Left colon (tissue), 2 donors: ENCODE results near the gene PARG. TPM values are rescaled to one million over a fixed set of nuclear protein-coding genes. Genes with fewer than 3 reads are reported as not detected.
"Not testable (repeated sequence)": the region's sequence is repeated elsewhere in the genome, so short reads cannot be mapped to it uniquely, and the experiment has no call there.

Experiments
- ATAC-seq: fragments of 200-7000 bp; cut with Tn5 transposase; one replicate; pipeline ENCODE4 v1.9.1; 2020; ENCODE audit warnings: mild to moderate bottlenecking, moderate library complexity
- DNase-seq, 2 donors: peaks; one replicate each; pipeline ENCODE4 v3.0.0-alpha.2; 2020
- intact Hi-C, 2 donors: fragments of 100-400 bp; cut with DNase I in 1 of 2; cut with micrococcal nuclease in 1 of 2; formaldehyde crosslinking; loops; one replicate each; pipeline versions ENCODE4 v1.11.2 to v1.14.0; 2022; cut with DNase I, micrococcal nuclease
- long read RNA-seq: library from polyadenylated mRNA; unstranded; transcript quantifications from one replicate; pipeline ENCODE4 v2.0.0, GENCODE V29; 2021
- total RNA-seq, 2 donors: library from RNA; stranded (reverse); fragmentation: NEBNext Ultra II Directional; extraction: Animal tissue kit (Norgen Biotek cat#: 25700); gene quantifications; one replicate each; pipeline ENCODE4 v1.2.1, GENCODE V29; 2021
- donor health status: DM: no; HTN: no; CAD: no.
- donor health status: DM: yes; HTN: yes; CAD: no.

PARG gene
- 10 to 100 TPM; 25.5 to 31.6 TPM for total RNA-seq
- long read RNA-seq, partial matches to known transcripts: 4 of 22 reads
- long read RNA-seq, other reads (novel, unspliced or antisense): 18 of 22 reads

DNA sequence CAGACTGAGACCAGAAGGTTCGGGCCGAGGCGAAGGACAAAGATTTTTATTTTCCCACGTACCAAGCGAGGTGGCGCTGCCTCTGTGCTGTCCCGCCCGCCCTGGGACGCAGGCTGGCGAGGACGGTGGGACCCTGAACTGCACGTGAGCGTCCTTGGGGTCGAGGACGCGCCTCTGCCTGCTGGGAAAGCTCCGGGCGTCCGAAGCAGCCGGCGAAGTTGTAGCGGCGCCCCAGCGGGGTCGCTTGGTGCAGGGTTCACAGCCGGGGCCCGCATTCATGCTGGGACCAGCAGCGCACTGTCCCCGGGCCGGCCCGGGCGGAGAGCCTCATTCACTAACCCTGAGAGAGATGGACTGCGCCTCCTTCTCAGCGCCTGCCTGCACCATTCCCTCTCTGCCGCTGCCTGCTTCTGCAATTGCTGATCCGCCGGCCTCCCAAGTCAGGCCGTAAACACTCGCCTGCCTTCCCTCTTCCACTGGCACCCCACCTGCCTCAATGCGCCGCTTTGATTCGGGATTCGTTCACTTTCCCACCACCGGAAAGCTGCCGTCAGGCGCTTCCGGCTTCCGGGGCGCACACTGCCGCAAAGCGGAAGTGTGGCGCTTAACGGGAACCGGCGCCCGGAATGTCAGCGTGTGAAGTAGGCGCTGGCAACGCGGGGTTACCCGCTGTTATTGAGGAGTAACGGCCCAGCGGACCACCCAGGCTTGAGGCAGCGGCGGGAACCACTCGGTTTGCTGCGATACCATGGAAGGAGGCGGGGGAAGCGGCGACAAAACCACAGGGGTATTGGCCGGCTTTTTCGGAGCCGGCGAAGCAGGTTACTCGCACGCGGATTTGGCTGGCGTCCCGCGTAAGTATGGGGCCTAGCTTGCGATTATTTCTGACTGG lies at the start of gene PARG, which contains the start of gene TIMM23B:
TSS of gene PARG (minus strand) at position 581 of the 892 bp plus-strand sequence. CDS start at position 279, 302 bp downstream.
TSS of gene TIMM23B (plus strand) at position 607 of the 892 bp plus-strand sequence. CDS start at position 749, 142 bp downstream.
- intact Hi-C loops: not testable (repeated sequence)
- ATAC-seq (peak; percentile 95), DNase-seq (peak; percentile 69 to 84)

DNA sequence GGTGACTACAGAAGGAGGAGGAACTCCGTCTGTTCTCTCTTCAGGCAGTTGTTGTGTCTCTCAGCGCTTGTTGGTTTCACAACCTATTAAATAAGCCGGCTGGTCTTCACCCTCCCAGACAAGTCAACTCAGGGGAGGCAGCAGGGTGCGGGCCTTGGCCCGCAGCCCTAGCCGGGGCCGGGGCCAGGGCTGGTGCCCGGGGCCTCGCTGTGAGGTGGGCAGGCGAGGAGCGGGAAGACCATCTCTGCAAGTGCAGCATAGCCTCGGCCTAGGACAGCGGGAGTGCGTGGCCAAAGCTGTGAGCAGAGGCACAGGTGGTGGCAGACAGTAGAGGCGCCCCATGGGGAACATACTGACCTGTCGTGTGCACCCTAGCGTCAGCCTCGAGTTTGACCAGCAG lies 46.5 kb upstream of the PARG start, which contains the start of gene AGAP6:
TSS of gene AGAP6 (plus strand) at position 31 of the 400 bp plus-strand sequence. CDS start at position 341, 310 bp downstream.
- ATAC-seq, DNase-seq, intact Hi-C loops: not testable (repeated sequence)

DNA sequence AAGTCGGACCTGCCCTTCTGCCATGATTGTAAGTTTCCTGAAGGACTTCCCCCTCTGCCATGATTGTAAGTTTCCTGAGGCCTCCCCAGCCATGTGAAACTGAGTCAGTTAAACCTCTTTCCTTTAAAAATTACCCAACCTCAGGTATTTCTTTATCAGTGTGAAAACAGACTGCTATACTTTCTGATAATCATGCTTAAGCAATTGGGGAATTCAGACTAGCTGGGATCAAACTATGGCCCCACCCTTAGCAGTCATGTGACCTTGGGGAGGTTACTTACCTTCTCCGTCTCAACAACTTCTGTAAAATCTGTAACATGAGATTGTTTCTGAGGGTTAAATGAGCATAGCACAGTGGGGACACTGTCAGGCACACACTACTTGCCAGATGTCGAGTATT lies 45.4 kb upstream of the PARG start:
- DNase-seq, ATAC-seq, intact Hi-C loops: not testable (repeated sequence)

DNA sequence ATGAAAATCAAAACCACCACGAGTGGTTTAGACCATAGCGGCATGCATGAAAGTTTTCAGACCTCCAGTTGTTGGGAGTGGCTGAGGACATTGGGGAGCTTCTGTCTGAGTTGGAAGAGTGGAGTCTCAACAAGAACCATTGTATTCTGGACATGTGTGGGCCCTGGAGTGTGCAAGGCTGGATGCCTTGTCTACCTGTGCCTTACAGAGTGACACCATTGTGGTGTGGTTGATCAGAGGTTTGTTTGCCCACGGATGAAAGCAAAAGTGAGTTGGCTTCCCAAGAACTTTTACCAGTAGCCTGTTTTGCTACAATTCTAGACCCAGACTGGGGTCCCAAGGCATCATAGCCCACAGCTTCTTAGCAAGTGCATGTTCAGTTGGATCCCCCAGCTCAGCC lies 35.9 kb upstream of the PARG start:
- DNase-seq, intact Hi-C loops, ATAC-seq: not testable (repeated sequence)

DNA sequence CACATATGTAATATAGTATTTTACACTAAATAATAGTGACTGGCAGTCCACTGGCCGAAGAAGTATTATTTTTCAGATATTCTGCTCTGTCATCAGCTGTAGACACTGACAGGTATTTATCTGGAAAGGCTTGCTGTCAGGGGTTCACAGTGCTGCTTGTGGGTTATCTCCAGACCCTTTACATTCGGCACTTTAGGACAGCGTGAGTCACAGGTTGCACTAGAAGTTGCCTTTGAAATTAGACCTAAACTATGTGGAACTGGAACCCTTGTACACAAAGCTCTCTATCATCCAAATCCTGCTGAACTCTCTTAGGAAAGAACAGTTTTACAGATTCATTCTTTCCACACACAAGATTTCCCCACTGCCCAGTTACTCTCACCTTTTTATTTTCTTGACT lies 30.3 kb upstream of the PARG start:
- intact Hi-C loops: not testable (repeated sequence)

DNA sequence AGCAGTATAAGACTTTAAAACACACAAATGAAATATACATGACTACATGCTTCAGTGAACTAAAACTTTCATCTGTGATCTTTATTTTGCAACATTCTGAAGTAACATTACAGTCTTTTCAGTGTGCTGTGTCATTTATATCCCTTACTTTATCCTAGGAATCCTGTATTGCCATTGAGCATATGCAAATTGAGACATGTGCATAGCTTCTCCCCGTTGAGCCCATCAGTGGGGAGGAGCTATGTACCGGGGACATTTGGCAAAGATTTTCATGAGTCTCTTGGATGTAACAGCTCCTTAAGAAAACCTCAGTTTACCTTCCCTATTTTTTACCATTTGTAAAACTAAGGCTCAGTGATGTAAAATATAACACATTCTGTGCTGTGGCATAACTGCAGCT lies 29.6 kb upstream of the PARG start:
- ATAC-seq, DNase-seq, intact Hi-C loops: not testable (repeated sequence)

More for the DNA sequence above, 30.3 kb upstream of the PARG start:
- DNase-seq, ATAC-seq: not testable (repeated sequence)

DNA sequence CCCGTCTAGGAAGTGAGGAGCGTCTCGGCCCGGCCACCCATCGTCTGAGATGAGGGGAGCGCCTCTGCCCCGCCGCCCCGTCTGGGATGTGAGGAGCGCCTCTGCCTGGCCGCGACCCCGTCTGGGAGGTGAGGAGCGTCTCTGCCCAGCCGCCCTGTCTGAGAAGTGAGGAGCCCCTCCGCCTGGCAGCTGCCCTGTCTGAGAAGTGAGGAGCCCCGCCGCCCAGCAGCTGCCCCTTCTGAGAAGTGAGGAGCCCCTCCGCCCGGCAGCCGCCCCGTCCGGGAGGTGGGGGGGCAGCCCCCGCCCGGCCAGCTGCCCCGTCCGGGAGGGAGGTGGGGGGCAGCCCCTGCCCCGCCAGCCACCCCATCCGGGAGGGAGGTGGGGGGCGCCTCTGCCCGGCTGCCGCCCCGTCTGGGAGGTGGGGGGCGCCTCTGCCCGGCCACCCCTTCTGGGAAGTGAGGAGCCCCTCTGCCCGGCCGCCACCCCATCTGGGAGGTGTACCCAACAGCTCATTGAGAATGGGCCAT lies 28.6 kb upstream of the PARG start:
- intact Hi-C loops, ATAC-seq, DNase-seq: not testable (repeated sequence)

DNA sequence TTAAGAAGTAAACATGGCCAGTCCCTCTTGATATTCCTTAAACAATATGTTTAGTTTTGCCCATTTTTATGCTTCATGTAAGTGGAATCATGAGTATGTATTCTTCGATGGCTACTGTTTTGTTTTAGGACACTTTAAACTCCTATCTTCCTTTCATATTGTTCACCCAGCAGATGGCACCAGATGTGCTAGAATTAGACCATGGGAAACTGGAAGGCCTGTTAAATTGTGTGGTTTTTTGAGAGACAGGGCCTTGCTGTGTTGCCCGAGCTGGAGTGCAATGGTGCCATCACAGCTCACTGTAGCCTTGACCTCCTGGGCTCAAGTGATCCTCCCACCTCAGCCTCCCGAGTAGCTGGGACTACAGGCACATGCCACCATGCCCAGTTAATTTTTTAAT lies 11.3 kb upstream of the PARG start:
- DNase-seq, intact Hi-C loops: not testable (repeated sequence)
- peak; percentile 54 for ATAC-seq

DNA sequence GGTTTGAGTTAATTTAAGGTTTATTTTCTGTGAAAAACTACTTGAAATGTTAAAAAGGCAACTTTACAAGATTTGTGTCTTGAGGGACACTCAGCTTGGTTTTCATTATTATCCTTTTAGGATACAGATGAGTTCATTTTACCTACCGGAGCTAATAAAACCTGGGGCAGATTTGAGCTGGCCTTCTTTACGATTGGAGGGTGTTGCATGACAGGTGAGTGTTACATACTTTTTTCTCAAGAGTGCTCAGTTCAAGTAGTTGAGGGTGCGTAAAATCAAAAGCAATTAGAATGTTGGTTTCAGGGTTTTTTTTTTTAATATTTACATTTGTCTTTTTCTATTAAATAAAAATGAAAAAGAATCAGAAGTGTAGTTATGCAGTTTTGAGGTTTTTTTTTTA lies 10.2 kb upstream of the PARG start:
- intact Hi-C loops, DNase-seq, ATAC-seq: not testable (repeated sequence)

DNA sequence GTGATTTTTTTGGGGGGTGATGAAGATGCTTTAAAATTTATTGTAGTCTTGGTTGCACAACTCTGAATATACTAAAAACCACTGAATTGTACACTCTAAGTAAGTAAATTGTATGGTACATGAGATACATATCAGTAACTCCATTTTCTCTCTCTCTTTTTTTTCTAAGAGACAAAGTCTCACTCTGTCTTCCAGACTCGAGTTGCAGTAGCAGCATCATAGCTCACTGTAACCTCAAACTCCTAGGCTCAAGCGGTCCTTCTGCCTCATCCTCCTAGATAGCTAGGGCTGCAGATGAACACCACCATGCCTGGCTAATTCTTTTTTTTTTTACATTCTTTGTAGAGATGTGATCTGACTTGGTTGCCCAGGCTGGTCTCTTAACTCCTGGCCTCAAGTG lies 6.9 kb upstream of the PARG start:
- DNase-seq, intact Hi-C loops, ATAC-seq: not testable (repeated sequence)

DNA sequence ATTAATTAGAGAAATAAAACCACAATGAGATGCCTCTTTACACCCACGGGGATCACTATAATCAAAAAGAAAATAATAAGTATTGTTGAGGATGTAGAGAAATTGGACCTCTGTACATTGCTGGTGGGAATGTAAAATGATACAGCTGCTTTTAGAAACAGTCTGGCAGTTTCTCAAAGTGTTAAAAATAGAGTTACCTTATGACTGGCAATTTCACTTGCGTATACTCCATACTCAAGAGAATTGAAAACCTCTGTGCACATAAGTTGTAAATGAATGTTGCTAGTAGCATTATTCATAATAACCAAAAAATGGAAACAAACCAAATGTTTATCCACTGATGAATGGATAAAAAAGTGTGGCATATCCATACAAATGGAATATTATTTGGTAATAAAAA lies 6.3 kb upstream of the PARG start:
- intact Hi-C loops, DNase-seq, ATAC-seq: not testable (repeated sequence)

DNA sequence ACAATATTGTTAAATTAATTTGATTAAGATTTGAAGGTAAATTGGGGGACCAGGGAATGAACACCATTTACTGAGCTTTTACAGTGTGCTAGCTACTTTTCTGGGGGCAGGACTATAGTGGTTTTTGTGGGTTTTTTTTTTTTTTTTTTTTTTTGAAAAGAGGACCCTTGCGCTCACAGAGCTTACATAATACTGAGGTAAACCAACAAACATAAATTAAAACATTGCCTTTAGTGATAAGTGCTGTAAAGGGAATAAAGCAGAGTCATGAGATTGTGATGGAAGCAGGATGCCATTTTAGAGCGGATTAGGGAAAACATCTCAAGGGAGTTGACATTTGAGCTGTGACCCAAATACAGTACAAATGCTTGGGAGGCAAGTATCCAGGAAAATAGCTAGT lies 1.8 kb upstream of the PARG start:
- DNase-seq, intact Hi-C loops, ATAC-seq: not testable (repeated sequence)

DNA sequence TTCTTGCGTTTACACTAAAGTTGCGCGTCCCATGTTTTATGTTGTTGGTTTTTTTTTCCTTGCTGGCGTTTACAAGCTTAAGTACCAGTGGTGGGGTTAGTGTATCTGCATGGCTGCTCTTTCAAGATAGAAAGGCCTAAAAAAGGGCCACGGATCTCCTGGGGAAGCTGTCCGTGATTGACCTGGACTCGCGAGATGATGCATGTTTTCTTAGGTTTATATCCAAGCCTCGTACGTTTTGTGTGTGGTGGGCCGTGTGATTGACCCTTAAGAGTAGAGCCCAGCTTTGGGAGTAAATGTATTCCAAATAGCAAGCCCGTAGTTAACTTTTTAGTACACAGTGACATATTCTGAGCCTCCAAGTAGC lies 495 bp upstream of the PARG start:
- peak; percentile 23 for ATAC-seq
- intact Hi-C loops, DNase-seq: not testable (repeated sequence)

DNA sequence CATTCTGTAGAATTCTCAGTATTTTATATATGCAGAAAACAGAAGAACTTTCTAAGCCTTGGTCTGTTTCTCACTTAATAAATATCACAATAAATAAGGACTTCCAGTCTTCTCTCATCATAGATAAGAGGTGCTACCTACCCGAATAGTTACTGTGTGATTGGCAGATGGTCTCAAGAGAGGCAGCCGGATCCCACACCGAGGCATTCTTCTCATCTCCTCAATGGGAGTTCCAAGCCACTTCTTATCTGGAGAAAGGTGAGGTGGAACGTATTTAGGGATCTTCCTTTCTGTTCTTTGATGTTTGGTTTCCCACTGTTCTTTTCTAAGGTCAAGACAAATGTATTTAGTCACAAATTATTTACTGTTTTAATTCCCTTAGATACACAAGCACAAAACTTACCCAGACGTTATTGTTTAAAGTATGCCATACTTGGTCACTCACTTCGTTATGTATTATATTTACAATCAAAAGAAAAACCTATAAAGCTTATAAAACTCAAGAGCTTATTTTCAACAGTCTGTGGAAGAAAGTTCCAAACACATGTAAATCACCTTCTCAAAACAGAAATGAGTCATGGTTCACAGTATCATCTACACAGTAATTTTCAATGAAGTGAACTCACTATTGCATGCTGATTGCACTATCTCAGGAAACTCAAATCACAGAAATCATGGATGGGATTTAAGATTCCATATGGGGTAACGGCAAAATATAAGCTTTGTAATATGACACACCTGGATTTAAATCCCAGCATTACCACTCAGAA lies 9.7 kb downstream of the PARG start:
- intact Hi-C loops, DNase-seq, ATAC-seq: not testable (repeated sequence)

DNA sequence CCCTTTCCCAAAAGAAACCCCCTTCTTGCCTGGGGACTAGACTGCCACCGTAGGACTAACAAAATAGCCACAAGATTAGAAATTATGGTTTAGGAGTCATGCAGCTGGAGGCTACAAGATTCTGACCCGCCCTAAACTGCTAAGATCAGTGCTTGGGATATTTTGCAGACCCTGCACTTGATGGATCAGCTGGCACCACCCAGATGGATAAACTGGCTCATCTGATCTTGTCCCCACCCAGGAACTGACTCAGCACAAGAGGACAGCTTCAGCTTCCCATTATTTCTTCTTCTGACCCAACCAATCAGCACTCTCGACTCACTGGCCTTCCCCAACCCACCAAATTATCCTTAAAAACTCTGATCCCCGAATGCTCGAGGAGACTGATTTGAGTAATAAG lies 10.6 kb downstream of the PARG start:
- DNase-seq, ATAC-seq, intact Hi-C loops: not testable (repeated sequence)

DNA sequence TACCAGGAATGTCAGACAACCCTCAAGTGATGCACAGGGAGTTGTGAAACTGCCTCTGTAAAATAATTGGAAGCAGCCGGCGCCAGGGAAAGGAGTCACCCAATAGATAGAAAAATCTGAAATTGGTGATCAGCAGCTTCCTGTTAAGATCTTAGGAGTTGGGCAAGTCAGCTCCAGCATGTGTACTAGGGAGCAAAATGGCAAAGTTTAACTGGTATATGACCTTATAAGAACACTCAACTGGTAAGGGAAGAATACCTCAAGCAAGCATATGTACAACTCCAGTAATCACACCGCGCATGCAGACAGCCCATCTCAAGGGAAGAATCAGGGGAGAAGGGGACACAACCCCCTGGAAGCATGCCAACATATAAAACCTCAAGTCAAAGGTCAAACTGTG lies 18.3 kb downstream of the PARG start:
- intact Hi-C loops, DNase-seq: not testable (repeated sequence)
- ATAC-seq: peak; percentile 87

DNA sequence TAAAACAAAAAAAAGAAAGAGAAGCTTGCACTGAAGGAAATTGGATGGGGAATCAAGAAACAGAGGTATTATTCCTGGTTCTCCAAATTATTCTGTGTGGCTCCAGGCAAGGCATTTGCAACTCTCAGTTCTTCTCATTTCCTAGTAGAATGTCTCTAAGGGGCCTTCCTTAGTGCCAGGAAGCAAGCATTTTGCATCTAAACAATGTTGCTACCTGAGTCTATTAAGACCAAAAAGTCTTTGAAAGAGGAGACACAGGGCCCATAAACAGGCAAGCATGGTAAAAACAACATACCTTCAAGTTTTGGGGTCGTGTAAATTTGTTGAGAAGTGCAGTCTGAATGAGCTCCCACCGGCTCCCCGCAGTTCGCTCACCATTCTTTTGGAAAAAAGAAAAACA lies 19.8 kb downstream of the PARG start:
- intact Hi-C loops, DNase-seq, ATAC-seq: not testable (repeated sequence)

DNA sequence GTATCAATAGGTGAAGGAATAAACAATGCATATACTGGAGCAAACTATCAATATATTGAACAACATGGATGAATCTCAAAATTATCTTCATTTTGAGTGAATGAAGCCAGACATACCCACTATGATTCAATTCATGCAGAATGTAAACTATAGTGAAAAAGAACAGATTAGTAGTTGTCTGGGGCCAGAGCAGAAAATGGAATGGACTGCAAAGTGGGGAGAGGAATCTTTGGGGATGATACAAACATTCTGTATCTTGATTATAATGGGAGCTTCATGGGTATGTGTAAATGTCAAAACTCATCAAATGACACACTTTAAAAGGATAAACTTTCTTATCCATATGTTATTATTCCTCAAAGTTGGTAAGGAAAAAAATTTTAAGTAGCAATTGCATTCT lies 23.9 kb downstream of the PARG start:
- ATAC-seq, DNase-seq, intact Hi-C loops: not testable (repeated sequence)

DNA sequence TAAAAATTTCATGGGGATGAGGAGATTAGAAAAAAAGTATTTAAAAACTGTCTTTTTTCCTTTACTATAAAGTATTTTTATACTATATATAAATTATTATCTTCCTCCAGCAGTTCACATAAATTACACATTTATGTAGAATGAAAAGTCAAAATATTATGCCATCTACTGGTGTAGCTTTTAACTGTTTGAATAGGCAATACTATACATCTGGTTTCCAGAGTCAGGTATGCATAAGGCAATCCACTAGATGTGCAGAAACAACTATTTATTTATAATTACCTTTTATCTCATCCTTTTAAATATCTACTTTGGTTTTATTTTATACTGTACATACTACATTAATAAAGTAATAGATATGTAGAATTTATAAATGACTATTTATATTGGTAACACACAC lies 25.4 kb downstream of the PARG start:
- intact Hi-C loops, ATAC-seq, DNase-seq: not testable (repeated sequence)
